Measurements from ENCODE around the gene GNPDA1. TPM values are rescaled to one million over a fixed set of nuclear protein-coding genes. Genes with fewer than 3 reads are reported as not detected.
A peak's percentile ranks its signal among the peaks of the same experiment; 100 is the strongest.

The GNPDA1 gene
- total RNA-seq, 2 donors from 2014 or later = 15.0 to 16.6 TPM

GRCh38 chr5:142000704-142001484, 11.9 kb downstream of the GNPDA1 start:
- ATAC-seq = peak; percentile 25
- intact Hi-C loops (cut with DNase I, micrococcal nuclease) = no loop called here
- no peak for DNase-seq

GRCh38 chr5:142000173-142000572, 12.7 kb downstream of the GNPDA1 start:
- DNase-seq (no peak), ATAC-seq (no peak)
- intact Hi-C loops (cut with DNase I, micrococcal nuclease) = no loop called here

- DNase-seq = no peak
- intact Hi-C loops (cut with DNase I, micrococcal nuclease) = loop anchor here in 1 of 2 donors (10.0 kb wide), 1 partner anchor 147 kb away; no protein-coding TSS in a partner anchor
- ATAC-seq = peak; percentile 53
Measured at GRCh38 chr5:141997358-141997960, 15.4 kb downstream of the GNPDA1 start.

DNA sequence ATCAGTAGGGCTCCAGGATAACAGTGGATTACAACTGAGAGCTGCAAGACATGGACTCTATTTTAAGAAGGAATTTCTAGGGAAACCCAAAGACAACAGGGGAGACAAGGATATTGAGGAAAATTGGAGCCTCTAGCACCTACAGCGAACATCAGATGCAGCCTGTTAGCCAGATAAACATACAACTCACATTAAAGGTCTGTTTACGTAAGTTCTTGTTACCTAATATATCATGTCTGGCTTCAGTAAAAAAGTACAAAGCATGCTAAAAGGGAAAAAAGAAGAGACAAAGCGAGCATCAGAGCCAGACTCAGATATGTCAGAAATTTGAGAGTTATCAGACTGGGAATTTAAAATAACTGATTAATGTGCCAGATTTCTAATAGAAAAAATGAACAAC, 17.2 kb downstream of the GNPDA1 start:
- ATAC-seq = no peak
- DNase-seq = no peak
- intact Hi-C loops (cut with DNase I, micrococcal nuclease) = loop anchor here in 1 of 2 donors (10.0 kb wide), 1 partner anchor 149 kb away; no protein-coding TSS in a partner anchor

DNA sequence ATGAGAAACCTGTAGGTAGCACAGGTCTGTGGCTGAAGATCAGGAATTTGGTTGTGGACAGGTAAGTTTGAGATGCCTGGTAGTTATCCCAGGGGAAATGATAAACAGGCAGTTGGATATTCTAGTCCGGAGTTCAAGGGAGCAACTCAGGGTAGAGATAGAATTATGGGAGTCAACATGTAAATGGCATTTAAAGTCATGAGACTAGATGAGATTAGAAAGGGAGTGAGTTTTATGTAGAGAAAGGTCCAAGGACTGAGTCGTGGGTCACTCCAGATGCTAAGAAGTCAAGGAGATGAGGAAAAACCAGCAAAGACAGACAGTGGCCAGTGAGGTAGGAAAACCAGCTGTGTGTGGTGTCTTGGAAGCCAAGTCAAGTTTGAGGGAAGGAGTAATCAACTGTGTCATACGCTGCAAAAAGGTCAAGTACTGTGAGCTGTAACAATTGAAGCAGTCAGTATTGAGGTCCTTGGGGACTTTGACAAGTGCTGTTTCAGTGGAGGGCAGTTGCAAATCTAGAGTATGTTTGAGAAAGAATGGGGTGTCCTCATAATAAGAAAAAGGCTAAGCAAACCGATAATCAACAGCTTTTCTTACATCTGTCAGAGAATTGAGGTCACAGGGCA, 18.2 kb downstream of the GNPDA1 start:
- DNase-seq (no peak), ATAC-seq (no peak)
- intact Hi-C loops (cut with DNase I, micrococcal nuclease) = loop anchor here (5.0 to 10.0 kb wide), 2 partner anchors 148 to 150 kb away; no protein-coding TSS in a partner anchor

DNA sequence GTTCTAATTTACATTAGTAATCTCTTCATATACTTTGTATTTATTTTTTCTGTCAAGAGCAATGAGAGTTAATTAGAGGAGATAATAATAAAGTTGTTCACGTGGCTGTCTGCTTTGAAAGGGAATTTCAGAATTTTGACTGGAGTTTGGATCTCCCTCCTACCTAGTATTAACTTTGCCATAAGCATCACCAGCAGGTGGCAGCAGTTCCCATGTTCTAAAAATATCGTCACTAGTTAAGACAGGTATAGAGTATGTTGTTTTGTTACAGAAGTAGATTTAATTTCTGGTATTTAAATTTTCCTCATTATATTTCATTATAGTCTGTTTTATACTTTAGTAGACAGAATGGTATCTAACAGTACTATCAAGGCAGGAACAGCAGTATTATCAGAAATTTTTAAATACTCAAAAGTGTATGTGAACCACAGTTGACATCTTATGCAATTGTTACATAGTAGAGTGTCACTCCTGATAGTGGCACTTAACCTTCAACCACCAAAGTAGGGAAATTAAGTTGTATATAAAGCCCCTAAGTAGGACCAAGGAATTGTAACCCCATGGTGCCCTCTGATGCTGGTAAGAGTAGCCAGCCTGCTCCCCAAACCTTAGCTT, 20.4 kb downstream of the GNPDA1 start:
- ATAC-seq = peak; percentile 78
- peak; percentile 46 to 86 for DNase-seq
- intact Hi-C loops (cut with DNase I, micrococcal nuclease) = loop anchor here (5.0 to 10.0 kb wide), 2 partner anchors 150 to 152 kb away; no protein-coding TSS in a partner anchor

- no peak for DNase-seq
- ATAC-seq = no peak
- intact Hi-C loops (cut with DNase I, micrococcal nuclease) = loop anchor here (5.0 to 10.0 kb wide), 2 partner anchors 153 to 155 kb away; no protein-coding TSS in a partner anchor
Measured at GRCh38 chr5:141989720-141990119, 23.1 kb downstream of the GNPDA1 start.

DNA sequence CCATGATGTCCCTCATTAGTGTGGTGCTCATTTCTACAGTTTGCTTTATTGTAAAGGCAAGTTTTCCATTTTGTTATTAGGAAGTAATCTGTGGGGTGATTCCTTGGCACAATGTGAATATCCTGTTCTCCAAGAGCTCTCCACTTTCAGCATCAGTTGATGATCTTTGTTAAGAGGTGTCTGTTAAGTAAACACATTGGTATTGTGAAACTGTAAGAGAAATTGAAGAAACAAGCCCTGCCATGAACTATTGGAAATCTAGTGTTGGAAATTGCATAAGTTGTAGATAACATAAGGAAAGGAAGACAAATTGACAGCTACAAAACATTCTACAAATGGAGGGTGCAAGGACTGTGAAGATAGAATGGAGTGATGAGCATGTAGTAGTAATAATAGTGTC, 26.8 kb downstream of the GNPDA1 start:
- ATAC-seq (no peak), DNase-seq (no peak)
- intact Hi-C loops (cut with DNase I, micrococcal nuclease) = no loop called here

- DNase-seq (no peak), ATAC-seq (no peak)
- intact Hi-C loops (cut with DNase I, micrococcal nuclease) = no loop called here
Measured at GRCh38 chr5:141982626-141983025, 30.2 kb downstream of the GNPDA1 start.

- ATAC-seq = peak; percentile 73
- no peak for DNase-seq
- intact Hi-C loops (cut with DNase I, micrococcal nuclease) = no loop called here
Measured at GRCh38 chr5:141978389-141978788, 34.4 kb downstream of the GNPDA1 start.

DNA sequence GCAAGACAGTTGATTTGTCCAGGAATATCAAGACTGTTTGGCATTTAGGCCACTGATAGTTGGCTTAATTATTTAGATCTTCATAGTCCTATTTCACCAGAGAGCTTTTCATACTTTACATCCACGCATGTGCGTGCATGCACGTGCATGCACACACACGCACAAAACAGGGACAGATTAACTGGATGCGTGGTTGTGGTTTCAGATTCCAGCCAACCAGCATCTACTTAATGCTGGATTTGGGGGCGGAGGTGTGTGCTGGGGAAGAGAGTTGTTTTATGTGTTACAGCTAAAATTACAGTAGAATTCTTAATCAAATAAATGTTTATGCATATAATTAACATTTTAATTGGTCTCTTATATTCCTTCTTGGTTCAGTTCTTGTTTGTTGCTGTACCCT, 36.7 kb downstream of the GNPDA1 start:
- no peak for DNase-seq
- intact Hi-C loops (cut with DNase I, micrococcal nuclease) = no loop called here
- no peak for ATAC-seq

DNA sequence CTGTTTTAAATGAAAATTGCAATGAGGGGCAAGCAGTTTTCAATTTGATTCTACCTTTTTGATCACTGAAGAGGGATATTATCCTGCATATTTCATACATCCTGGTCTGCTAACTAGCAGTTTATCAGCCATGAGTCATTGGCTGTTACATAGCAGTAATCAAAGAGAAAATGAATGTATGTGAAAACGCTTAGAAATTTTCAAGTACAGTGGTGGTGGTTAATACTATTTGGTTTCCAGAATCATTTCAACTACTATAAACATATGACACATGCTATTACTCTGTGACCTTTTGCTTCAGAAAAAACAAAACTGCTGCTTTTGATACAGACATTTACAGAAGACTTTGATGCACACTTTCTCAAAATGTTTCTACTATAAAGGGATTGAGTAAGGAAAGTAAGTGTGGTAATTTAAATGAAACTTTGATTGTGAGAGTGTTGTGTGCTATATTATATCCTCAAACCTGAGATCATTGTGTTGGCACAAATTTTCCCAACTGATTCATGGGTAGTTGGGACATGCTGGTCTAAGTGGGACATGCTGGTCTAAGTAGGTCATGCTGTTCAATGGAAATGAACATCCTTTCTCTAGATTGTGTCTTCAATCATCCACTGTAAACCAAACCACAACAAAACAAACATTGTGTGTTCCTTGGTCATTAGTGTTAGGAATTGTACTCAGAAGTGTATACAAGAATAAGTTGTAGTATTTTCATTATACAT, 38.8 kb downstream of the GNPDA1 start:
- ATAC-seq (no peak), DNase-seq (no peak)
- intact Hi-C loops (cut with DNase I, micrococcal nuclease) = no loop called here

GRCh38 chr5:141969783-141970771, 42.8 kb downstream of the GNPDA1 start:
- intact Hi-C loops (cut with DNase I, micrococcal nuclease) = loop anchor here in 1 of 2 donors (10.0 kb wide), 1 partner anchor 285 kb away; the partner anchor contains the start of gene ARAP3
- no peak for DNase-seq
- ATAC-seq = peak; percentile 56

DNA sequence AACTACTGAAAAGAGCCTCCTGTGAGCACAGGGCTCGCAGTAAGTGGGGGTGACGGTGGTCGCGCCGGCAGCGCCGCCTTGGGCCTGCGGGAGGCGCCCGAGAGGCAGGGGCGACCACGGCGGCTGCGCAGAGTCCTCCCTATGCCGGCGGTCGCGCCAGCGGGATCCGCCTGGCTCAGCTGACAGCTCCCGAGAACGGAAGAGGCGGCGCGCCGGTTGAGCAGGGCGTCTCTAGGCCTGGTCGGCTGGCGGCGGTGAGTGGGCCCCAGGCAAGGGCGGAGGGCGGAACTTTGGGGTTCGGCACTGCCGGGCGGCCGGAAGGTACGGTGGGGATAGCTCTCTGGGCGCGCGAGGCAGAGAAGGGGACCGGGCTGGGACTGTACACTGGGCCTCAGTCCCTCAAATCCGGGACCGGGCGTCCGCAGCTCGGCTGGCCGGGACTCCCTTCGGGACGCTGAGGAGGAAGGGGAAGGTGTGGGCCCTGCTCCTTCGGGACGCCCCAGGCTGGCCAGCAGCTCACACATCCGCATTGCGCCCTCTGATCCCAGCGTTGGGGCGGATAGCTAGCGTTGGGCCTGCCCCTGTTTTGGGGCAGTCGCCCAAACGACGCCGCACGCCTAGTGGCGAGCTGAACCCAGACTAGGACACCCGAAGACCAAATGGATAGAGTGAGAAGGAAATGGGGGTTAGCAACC, 43.8 kb downstream of the GNPDA1 start, which contains the start of gene RNF14:
Gene RNF14 (plus strand): TSS at position 192 of the 695 bp plus-strand sequence. CDS start 4,484 bp downstream, outside the sequence.
- intact Hi-C loops (cut with DNase I, micrococcal nuclease) = loop anchor here in 1 of 2 donors (10.0 kb wide), 1 partner anchor 284 kb away; the partner anchor contains the start of gene ARAP3
- DNase-seq (peak; percentile 95 to 96), ATAC-seq (peak; percentile 94)

- ATAC-seq = no peak
- intact Hi-C loops (cut with DNase I, micrococcal nuclease) = loop anchor here in 1 of 2 donors (10.0 kb wide), 1 partner anchor 282 kb away; the partner anchor contains the start of gene ARAP3
- no peak for DNase-seq
Measured at GRCh38 chr5:141966963-141967333, 45.9 kb downstream of the GNPDA1 start.

GRCh38 chr5:141966275-141966962, 46.4 kb downstream of the GNPDA1 start:
- intact Hi-C loops (cut with DNase I, micrococcal nuclease) = loop anchor here in 1 of 2 donors (10.0 kb wide), 1 partner anchor 282 kb away; the partner anchor contains the start of gene ARAP3
- no peak for ATAC-seq

More at GRCh38 chr5:141966275-141966962, 46.4 kb downstream of the GNPDA1 start:
- no peak for DNase-seq

Data from left colon (tissue), 2 donors.